ENCODE measurements around the gene CHMP2B.
A peak's percentile ranks its signal among the peaks of the same experiment; 100 is the strongest.

The CHMP2B gene

GRCh38 chr3:87227104-87227834, at the start of gene CHMP2B:
Gene CHMP2B, plus strand, starts transcription at chr3:87227309. Its CDS starts 214 bp downstream, at chr3:87227523.
- DNase-seq (ENCODE audit: low read depth) = peak; percentile 84

- no peak for DNase-seq (ENCODE audit: low read depth)
Observed at GRCh38 chr3:87179642-87180041, 47.5 kb upstream of the CHMP2B start.

GRCh38 chr3:87181551-87181950, 45.6 kb upstream of the CHMP2B start:
- DNase-seq (ENCODE audit: low read depth) = no peak

- DNase-seq (ENCODE audit: low read depth) = no peak
Observed at GRCh38 chr3:87182023-87182422, 45.1 kb upstream of the CHMP2B start.

- no peak for DNase-seq (ENCODE audit: low read depth)
Observed at GRCh38 chr3:87186608-87187159, 40.4 kb upstream of the CHMP2B start.

GRCh38 chr3:87191175-87191574, 35.9 kb upstream of the CHMP2B start:
- no peak for DNase-seq (ENCODE audit: low read depth)

- no peak for DNase-seq (ENCODE audit: low read depth)
Observed at GRCh38 chr3:87191641-87192040, 35.5 kb upstream of the CHMP2B start.

- no peak for DNase-seq (ENCODE audit: low read depth)
Observed at GRCh38 chr3:87196879-87197278, 30.2 kb upstream of the CHMP2B start.

- no peak for DNase-seq (ENCODE audit: low read depth)
Observed at GRCh38 chr3:87197531-87197930, 29.6 kb upstream of the CHMP2B start.

- no peak for DNase-seq (ENCODE audit: low read depth)
Observed at GRCh38 chr3:87198774-87199173, 28.3 kb upstream of the CHMP2B start.

GRCh38 chr3:87199628-87200027, 27.5 kb upstream of the CHMP2B start:
- DNase-seq (ENCODE audit: low read depth) = no peak

GRCh38 chr3:87200060-87200647, 27.0 kb upstream of the CHMP2B start:
- DNase-seq (ENCODE audit: low read depth) = no peak

- DNase-seq (ENCODE audit: low read depth) = no peak
Observed at GRCh38 chr3:87201727-87202126, 25.4 kb upstream of the CHMP2B start.

- no peak for DNase-seq (ENCODE audit: low read depth)
Observed at GRCh38 chr3:87203809-87204208, 23.3 kb upstream of the CHMP2B start.

- DNase-seq (ENCODE audit: low read depth) = no peak
Observed at GRCh38 chr3:87206070-87206469, 21.0 kb upstream of the CHMP2B start.

GRCh38 chr3:87206635-87207034, 20.5 kb upstream of the CHMP2B start:
- no peak for DNase-seq (ENCODE audit: low read depth)

GRCh38 chr3:87207460-87207859, 19.6 kb upstream of the CHMP2B start:
- no peak for DNase-seq (ENCODE audit: low read depth)

- DNase-seq (ENCODE audit: low read depth) = no peak
Observed at GRCh38 chr3:87209111-87209510, 18.0 kb upstream of the CHMP2B start.

GRCh38 chr3:87218560-87218959, 8.5 kb upstream of the CHMP2B start:
- DNase-seq (ENCODE audit: low read depth) = no peak

- no peak for DNase-seq (ENCODE audit: low read depth)
Observed at GRCh38 chr3:87219611-87220010, 7.5 kb upstream of the CHMP2B start.

GRCh38 chr3:87225659-87226058, 1.4 kb upstream of the CHMP2B start:
- DNase-seq (ENCODE audit: low read depth) = no peak

GRCh38 chr3:87227835-87228144, 681 bp downstream of the CHMP2B start:
- DNase-seq (ENCODE audit: low read depth) = no peak

- no peak for DNase-seq (ENCODE audit: low read depth)
Observed at GRCh38 chr3:87228316-87228715, 1.2 kb downstream of the CHMP2B start.

- no peak for DNase-seq (ENCODE audit: low read depth)
Observed at GRCh38 chr3:87229113-87229512, 2.0 kb downstream of the CHMP2B start.

All from stimulated activated CD8-positive, alpha-beta memory T cell treated with anti-CD3 and anti-CD28 coated beads, Interleukin-15, amount 100 ng/mL, for 1 hour (primary cell).